HL-60 (cell line): ENCODE data around the gene TBATA.

Source experiments
- DNase-seq, 2 experiments: peaks; one replicate each; pipeline ENCODE4 v3.0.0-alpha.2; 2010 to 2020; ENCODE audit warnings: low read depth in 1 of 2, low spot score in 1 of 2
- H3K27ac ChIP-seq: fragments of 250-450 bp; sonication (Bioruptor Pico); replicated peaks from 2 replicates; pipeline ENCODE4 v1.5.1; 2020; ENCODE audit warnings: mild to moderate bottlenecking, moderate library complexity
- H3K27me3 ChIP-seq: fragments of 250-450 bp; sonication (Bioruptor Pico); 2 replicates; pipeline ENCODE4 v1.5.1; 2021; ENCODE audit warnings: mild to moderate bottlenecking, moderate library complexity; ENCODE audit not compliant: insufficient read depth, poor library complexity, severe bottlenecking
- H3K4me3 ChIP-seq: replicated peaks from 2 replicates; pipeline ENCODE4 v1.5.1; 2011; ENCODE audit warnings: mild to moderate bottlenecking, control low read depth, low read length; ENCODE audit not compliant: insufficient read depth
- GABPA ChIP-seq: IDR thresholded peaks from 2 replicates; pipeline ENCODE4 v1.6.1; 2012; ENCODE audit warnings: low read depth
- POLR2AphosphoS5 ChIP-seq: IDR thresholded peaks from 2 replicates; pipeline ENCODE4 v1.6.1; 2012; ENCODE audit warnings: low read depth
- SPI1 ChIP-seq: IDR thresholded peaks from 2 replicates; pipeline ENCODE4 v1.6.1; 2012; ENCODE audit warnings: low read depth, mild to moderate bottlenecking, borderline replicate concordance
- TF ChIP-seq, protein P1 (sequence below): IDR thresholded peaks from one replicate; pipeline ENCODE4 v1.5.1; 2011; ENCODE audit warnings: low read length, control low read depth, inconsistent platforms; ENCODE audit not compliant: insufficient read depth
- TF ChIP-seq, protein P2 (sequence below): IDR thresholded peaks from 2 replicates; pipeline ENCODE4 v1.6.1; 2012; ENCODE audit warnings: low read depth; ENCODE audit not compliant: insufficient replicate concordance

The TBATA gene

GRCh38 chr10:70781461-70782051, 3.6 kb downstream of the TBATA start:
- no peaks in the 10 kb centered on the region for H3K27me3 ChIP-seq
- TF ChIP-seq POLR2AphosphoS5, result no peak
- TF ChIP-seq, protein P1, sequence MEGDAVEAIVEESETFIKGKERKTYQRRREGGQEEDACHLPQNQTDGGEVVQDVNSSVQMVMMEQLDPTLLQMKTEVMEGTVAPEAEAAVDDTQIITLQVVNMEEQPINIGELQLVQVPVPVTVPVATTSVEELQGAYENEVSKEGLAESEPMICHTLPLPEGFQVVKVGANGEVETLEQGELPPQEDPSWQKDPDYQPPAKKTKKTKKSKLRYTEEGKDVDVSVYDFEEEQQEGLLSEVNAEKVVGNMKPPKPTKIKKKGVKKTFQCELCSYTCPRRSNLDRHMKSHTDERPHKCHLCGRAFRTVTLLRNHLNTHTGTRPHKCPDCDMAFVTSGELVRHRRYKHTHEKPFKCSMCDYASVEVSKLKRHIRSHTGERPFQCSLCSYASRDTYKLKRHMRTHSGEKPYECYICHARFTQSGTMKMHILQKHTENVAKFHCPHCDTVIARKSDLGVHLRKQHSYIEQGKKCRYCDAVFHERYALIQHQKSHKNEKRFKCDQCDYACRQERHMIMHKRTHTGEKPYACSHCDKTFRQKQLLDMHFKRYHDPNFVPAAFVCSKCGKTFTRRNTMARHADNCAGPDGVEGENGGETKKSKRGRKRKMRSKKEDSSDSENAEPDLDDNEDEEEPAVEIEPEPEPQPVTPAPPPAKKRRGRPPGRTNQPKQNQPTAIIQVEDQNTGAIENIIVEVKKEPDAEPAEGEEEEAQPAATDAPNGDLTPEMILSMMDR, result no peak
- TF ChIP-seq, protein P2, sequence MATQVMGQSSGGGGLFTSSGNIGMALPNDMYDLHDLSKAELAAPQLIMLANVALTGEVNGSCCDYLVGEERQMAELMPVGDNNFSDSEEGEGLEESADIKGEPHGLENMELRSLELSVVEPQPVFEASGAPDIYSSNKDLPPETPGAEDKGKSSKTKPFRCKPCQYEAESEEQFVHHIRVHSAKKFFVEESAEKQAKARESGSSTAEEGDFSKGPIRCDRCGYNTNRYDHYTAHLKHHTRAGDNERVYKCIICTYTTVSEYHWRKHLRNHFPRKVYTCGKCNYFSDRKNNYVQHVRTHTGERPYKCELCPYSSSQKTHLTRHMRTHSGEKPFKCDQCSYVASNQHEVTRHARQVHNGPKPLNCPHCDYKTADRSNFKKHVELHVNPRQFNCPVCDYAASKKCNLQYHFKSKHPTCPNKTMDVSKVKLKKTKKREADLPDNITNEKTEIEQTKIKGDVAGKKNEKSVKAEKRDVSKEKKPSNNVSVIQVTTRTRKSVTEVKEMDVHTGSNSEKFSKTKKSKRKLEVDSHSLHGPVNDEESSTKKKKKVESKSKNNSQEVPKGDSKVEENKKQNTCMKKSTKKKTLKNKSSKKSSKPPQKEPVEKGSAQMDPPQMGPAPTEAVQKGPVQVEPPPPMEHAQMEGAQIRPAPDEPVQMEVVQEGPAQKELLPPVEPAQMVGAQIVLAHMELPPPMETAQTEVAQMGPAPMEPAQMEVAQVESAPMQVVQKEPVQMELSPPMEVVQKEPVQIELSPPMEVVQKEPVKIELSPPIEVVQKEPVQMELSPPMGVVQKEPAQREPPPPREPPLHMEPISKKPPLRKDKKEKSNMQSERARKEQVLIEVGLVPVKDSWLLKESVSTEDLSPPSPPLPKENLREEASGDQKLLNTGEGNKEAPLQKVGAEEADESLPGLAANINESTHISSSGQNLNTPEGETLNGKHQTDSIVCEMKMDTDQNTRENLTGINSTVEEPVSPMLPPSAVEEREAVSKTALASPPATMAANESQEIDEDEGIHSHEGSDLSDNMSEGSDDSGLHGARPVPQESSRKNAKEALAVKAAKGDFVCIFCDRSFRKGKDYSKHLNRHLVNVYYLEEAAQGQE, result no peak
- DNase-seq, result no peak
- H3K27ac ChIP-seq, result no peak overlapping the region
- no peak overlapping the region for H3K4me3 ChIP-seq

DNA sequence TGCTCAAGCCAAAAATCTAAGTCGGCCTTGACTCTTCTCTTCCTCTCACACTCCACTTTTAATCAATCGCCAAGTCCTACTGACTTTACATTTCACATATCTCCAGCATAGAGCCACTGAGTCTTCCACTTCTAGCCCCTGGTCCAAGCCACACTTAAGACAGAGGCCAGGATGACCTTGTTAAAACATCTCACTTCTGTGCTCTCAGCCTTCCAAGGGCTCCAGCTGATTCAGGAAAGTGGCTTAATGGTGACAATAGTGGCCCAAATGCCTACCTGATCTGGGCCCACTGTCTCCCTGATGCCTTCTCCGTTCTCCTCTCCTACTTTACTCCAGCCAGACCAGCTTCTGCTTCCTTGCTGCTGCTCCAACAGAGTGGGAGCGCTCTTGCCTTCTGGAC, 4.4 kb downstream of the TBATA start:
- Histone ChIP-seq H3K27me3 (no peaks in the 10 kb centered on the region), H3K27ac (no peak overlapping the region), H3K4me3 (no peak overlapping the region)
- no peak for TF ChIP-seq GABPA
- TF ChIP-seq, protein P2, result no peak
- TF ChIP-seq SPI1, result no peak
- TF ChIP-seq, protein P1, result no peak
- no peak for TF ChIP-seq POLR2AphosphoS5
- DNase-seq, result no peak

DNA sequence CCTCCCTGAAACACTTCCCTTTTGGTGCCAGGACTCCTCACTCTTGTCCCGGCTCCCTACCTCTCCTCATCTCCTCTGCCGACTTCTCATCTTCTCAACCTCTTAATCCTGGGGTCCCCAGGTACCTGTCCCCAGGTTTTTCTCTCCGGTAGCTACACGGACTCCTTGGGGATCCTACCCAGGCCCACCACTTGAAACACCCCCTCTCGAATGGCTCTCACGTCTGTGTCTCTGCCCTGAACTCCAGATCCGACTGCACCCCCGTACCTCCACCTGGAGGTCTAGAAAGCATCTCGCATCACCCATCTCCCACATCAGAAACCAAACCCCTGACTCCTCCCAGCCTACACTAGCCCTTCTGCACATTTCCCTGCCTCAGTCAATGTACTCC, 4.8 kb downstream of the TBATA start:
- H3K27me3 ChIP-seq, result no peaks in the 10 kb centered on the region
- H3K27ac ChIP-seq, result no peak overlapping the region
- TF ChIP-seq SPI1 (no peak), POLR2AphosphoS5 (no peak), GABPA (no peak)
- TF ChIP-seq, protein P1, result no peak
- TF ChIP-seq, protein P2, result no peak
- no peak for DNase-seq
- no peak overlapping the region for H3K4me3 ChIP-seq
